Measurements from ENCODE around the gene RNF8. TPM values are rescaled to one million over a fixed set of nuclear protein-coding genes. Genes with fewer than 3 reads are reported as not detected.
"Not testable (repeated sequence)": the region's sequence is repeated elsewhere in the genome, so short reads cannot be mapped to it uniquely, and the experiment has no call there.

The RNF8 gene
- total RNA-seq, 1 donor from 2014 or later, result 33.3 TPM

GRCh38 chr6:37393381-37393929, 39.7 kb downstream of the RNF8 start:
- Mint-ChIP-seq H3K4me3 (no peak overlapping the region), H3K27ac (ENCODE audit: unreplicated experiment) (no peak overlapping the region), H3K36me3 (ENCODE audit: low read depth) (peaks cover 3% of the 10 kb centered on the region), H3K4me1 (no peaks in the 10 kb centered on the region), H3K9me3 (no peaks in the 10 kb centered on the region), H3K27me3 (ENCODE audit: low read depth) (no peaks in the 10 kb centered on the region)
- DNase-seq (ENCODE audit: low read depth, low spot score), result no peak
- no peak for TF ChIP-seq CTCF (conservative IDR thresholded peaks at IDR 0.05)

GRCh38 chr6:37396571-37397180, 42.9 kb downstream of the RNF8 start:
- Mint-ChIP-seq H3K9me3 (no peaks in the 10 kb centered on the region), H3K27me3 (ENCODE audit: low read depth) (peaks cover 6% of the 10 kb centered on the region), H3K27ac (ENCODE audit: unreplicated experiment) (no peak overlapping the region), H3K4me1 (no peaks in the 10 kb centered on the region), H3K4me3 (no peak overlapping the region), H3K36me3 (ENCODE audit: low read depth) (peaks cover 3% of the 10 kb centered on the region)
- DNase-seq (ENCODE audit: low read depth, low spot score), result no peak
- no peak for TF ChIP-seq CTCF (conservative IDR thresholded peaks at IDR 0.05)

- Mint-ChIP-seq H3K4me3 (no peak overlapping the region), H3K27ac (ENCODE audit: unreplicated experiment) (no peak overlapping the region), H3K36me3 (ENCODE audit: low read depth) (peaks cover 3% of the 10 kb centered on the region), H3K4me1 (no peaks in the 10 kb centered on the region), H3K27me3 (ENCODE audit: low read depth) (peaks cover 6% of the 10 kb centered on the region), H3K9me3 (no peaks in the 10 kb centered on the region)
- DNase-seq (ENCODE audit: low read depth, low spot score), result no peak
- no peak for TF ChIP-seq CTCF (conservative IDR thresholded peaks at IDR 0.05)
These were observed 45.3 kb downstream of the RNF8 start for GRCh38 chr6:37399131-37399530.

GRCh38 chr6:37399795-37400490, 46.2 kb downstream of the RNF8 start:
- DNase-seq (ENCODE audit: low read depth, low spot score), result no peak
- TF ChIP-seq CTCF (conservative IDR thresholded peaks at IDR 0.05), result no peak
- no peak overlapping the region for H3K27ac Mint-ChIP-seq (ENCODE audit: unreplicated experiment)
- H3K27me3 Mint-ChIP-seq (ENCODE audit: low read depth), result peaks cover 6% of the 10 kb centered on the region
- no peaks in the 10 kb centered on the region for H3K9me3 Mint-ChIP-seq
- H3K4me1 Mint-ChIP-seq, result no peaks in the 10 kb centered on the region
- no peak overlapping the region for H3K4me3 Mint-ChIP-seq
- no peaks in the 10 kb centered on the region for H3K36me3 Mint-ChIP-seq (ENCODE audit: low read depth)

- not testable (repeated sequence) for DNase-seq (ENCODE audit: low read depth, low spot score); H3K36me3 Mint-ChIP-seq (ENCODE audit: low read depth); H3K27me3 Mint-ChIP-seq (ENCODE audit: low read depth); H3K4me1 Mint-ChIP-seq; H3K9me3 Mint-ChIP-seq; H3K27ac Mint-ChIP-seq (ENCODE audit: unreplicated experiment); H3K4me3 Mint-ChIP-seq
These were observed 47.9 kb downstream of the RNF8 start for GRCh38 chr6:37401658-37402057.

- TF ChIP-seq CTCF (conservative IDR thresholded peaks at IDR 0.05), result no peak
- Mint-ChIP-seq H3K4me3 (no peak overlapping the region), H3K4me1 (no peaks in the 10 kb centered on the region), H3K27me3 (ENCODE audit: low read depth) (peaks cover 13% of the 10 kb centered on the region), H3K36me3 (ENCODE audit: low read depth) (no peaks in the 10 kb centered on the region), H3K9me3 (no peaks in the 10 kb centered on the region), H3K27ac (ENCODE audit: unreplicated experiment) (no peak overlapping the region)
- no peak for DNase-seq (ENCODE audit: low read depth, low spot score)
These were observed 53.1 kb downstream of the RNF8 start for GRCh38 chr6:37406726-37407341.

Measured in neural crest cell (in vitro differentiated cells).